OCI-LY7 (cell line): ENCODE data around the gene VAMP5. TPM values are rescaled to one million over a fixed set of nuclear protein-coding genes. Genes with fewer than 3 reads are reported as not detected.

Experiments used
- BruUV-seq: library from RNA; stranded (reverse); fragments of 400-500 nt; replicated peaks from 2 replicates; lab custom pipeline; 2021; lab: Mats Ljungman, UMichigan
- CTCF ChIA-PET: fragments of 300-600 bp; sonication (Branson Sonifier 250); formaldehyde crosslinking; loops from one replicate; lab custom pipeline; 2022; ENCODE audit warnings: antibody characterized with exemption; ENCODE audit not compliant: unreplicated experiment; lab: Charles Lee
- POLR2A ChIA-PET: fragments of 300-600 bp; sonication (Branson Sonifier 250); formaldehyde crosslinking; loops from one replicate; lab custom pipeline; 2022; ENCODE audit warnings: antibody characterized with exemption; lab: Charles Lee
- DNase-seq: peaks from one replicate; pipeline ENCODE4 v3.0.0-alpha.2; 2015; ENCODE audit warnings: low spot score
- H2AFZ ChIP-seq: fragments of 200-600 bp; sonication (generic), shearing (Covaris generic); 2 replicates; pipeline ENCODE4 v1.6.1; 2014; ENCODE audit warnings: mild to moderate bottlenecking, antibody characterized with exemption, low read length, moderate library complexity
- H3K27ac ChIP-seq: fragments of 200-600 bp; sonication (generic); 2 replicates; pipeline ENCODE4 v1.5.1; 2014; ENCODE audit warnings: mixed run types, low read depth, mild to moderate bottlenecking, moderate library complexity, low read length, inconsistent platforms; ENCODE audit not compliant: poor library complexity, severe bottlenecking
- H3K36me3 ChIP-seq: fragments of 200-600 bp; sonication (generic); 2 replicates; pipeline ENCODE4 v1.6.1; 2014; ENCODE audit warnings: mild to moderate bottlenecking, antibody characterized with exemption, low read length, moderate library complexity, mixed read lengths; ENCODE audit not compliant: insufficient read depth
- H3K4me1 ChIP-seq: fragments of 200-600 bp; sonication (generic); 2 replicates; pipeline ENCODE4 v1.5.1; 2014; ENCODE audit warnings: mild to moderate bottlenecking, low read length; ENCODE audit not compliant: insufficient read depth, poor library complexity, severe bottlenecking
- H3K4me2 ChIP-seq: fragments of 200-600 bp; sonication (generic); 2 replicates; pipeline ENCODE4 v1.6.1; 2014; ENCODE audit warnings: mild to moderate bottlenecking, low read length
- H3K4me3 ChIP-seq: fragments of 200-600 bp; sonication (generic); 2 replicates; pipeline ENCODE4 v1.5.1; 2014; ENCODE audit warnings: mild to moderate bottlenecking, low read depth, low read length; ENCODE audit not compliant: poor library complexity, severe bottlenecking
- H3K79me2 ChIP-seq: fragments of 200-600 bp; sonication (generic); 2 replicates; pipeline ENCODE4 v1.6.1; 2016; ENCODE audit warnings: low read depth, mild to moderate bottlenecking, low read length, moderate library complexity, mixed read lengths; ENCODE audit not compliant: insufficient read depth
- H3K9me2 ChIP-seq: fragments of 200-600 bp; sonication (generic); 2 replicates; pipeline ENCODE4 v1.6.1; 2016; ENCODE audit warnings: mild to moderate bottlenecking, low read length, mixed read lengths; ENCODE audit not compliant: insufficient read depth
- H3K9me3 ChIP-seq: fragments of 200-600 bp; sonication (generic); 2 replicates; pipeline ENCODE4 v1.6.1; 2014; ENCODE audit warnings: mild to moderate bottlenecking, mixed run types, low read length, mixed read lengths
- H4K20me1 ChIP-seq: fragments of 200-600 bp; sonication (generic); 2 replicates; pipeline ENCODE4 v1.6.1; 2014; ENCODE audit warnings: mild to moderate bottlenecking, antibody characterized with exemption, low read length, moderate library complexity, mixed read lengths; ENCODE audit not compliant: insufficient read depth
- CTCF ChIP-seq: fragments of 200-600 bp; sonication (generic); conservative IDR thresholded peaks from 2 replicates; pipeline ENCODE4 v1.5.1; 2014; ENCODE audit warnings: mild to moderate bottlenecking, antibody characterized with exemption, low read length, moderate library complexity, mixed read lengths
- EZH2phosphoT487 ChIP-seq: fragments of 200-600 bp; sonication (generic); IDR thresholded peaks from 2 replicates; pipeline ENCODE4 v1.6.1; 2018; ENCODE audit warnings: low read depth, borderline replicate concordance, mild to moderate bottlenecking, mixed run types, antibody characterized with exemption, low read length, moderate library complexity, mixed read lengths
- intact Hi-C: fragments of 100-400 bp; cut with micrococcal nuclease; formaldehyde crosslinking; loops from one replicate; pipeline ENCODE4 v1.10.0; 2022; ENCODE audit not compliant: unreplicated experiment
- total RNA-seq, 2 experiments: library from RNA; depleted of rRNA in 1 of 2; stranded (reverse); fragments of >200 nt in 1 of 2; shearing (Covaris generic) in 1 of 2; gene quantifications; 2 replicates each; pipeline ENCODE4 v1.2.3, GENCODE V29; 2014 to 2022

VAMP5 gene
- total RNA-seq, 2 experiments from 2014 or later, result 3.0 to 3.9 TPM

DNA sequence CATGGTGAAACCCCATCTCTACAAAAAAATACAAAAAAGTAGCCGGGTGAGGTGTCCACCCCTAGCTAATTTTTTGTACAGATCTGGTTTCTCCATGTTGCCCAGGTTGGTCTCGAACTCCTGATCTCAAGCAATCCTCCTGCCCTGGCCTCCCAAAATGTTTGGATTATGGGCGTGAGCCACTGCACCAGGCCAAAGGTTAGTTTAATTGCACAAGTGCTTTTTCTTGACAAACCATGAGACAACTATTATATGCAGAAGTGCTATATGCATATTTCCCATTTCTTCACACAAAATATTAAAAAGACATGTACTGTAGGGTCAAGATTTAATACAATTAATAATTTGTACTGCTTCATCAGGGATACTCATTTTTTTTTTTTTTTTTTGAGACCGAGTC, 18.0 kb upstream of the VAMP5 start:
- DNase-seq, result no peak
- Histone ChIP-seq H3K9me2 (no peaks in the 10 kb centered on the region), H3K27ac (no peak overlapping the region), H3K4me1 (peaks cover 23% of the 10 kb centered on the region), H3K36me3 (no peaks in the 10 kb centered on the region), H4K20me1 (no peaks in the 10 kb centered on the region), H3K9me3 (no peaks in the 10 kb centered on the region), H3K4me3 (no peak overlapping the region), H3K4me2 (no peak overlapping the region), H2AFZ (no peak overlapping the region), H3K79me2 (no peaks in the 10 kb centered on the region)
- no TSS peak for BruUV-seq
- intact Hi-C loops, result no loop called here
- POLR2A ChIA-PET, result interaction anchor here (0.7 to 0.9 kb wide), 4 partner anchors 9 to 627 kb away, joined by 3 to 5 read pairs (median 3); no protein-coding TSS in a partner anchor
- TF ChIP-seq CTCF, result no peak
- no peak for TF ChIP-seq EZH2phosphoT487
- CTCF ChIA-PET, result no interaction called here

GRCh38 chr2:85575739-85576138, 8.5 kb upstream of the VAMP5 start:
- ChIA-PET CTCF (no interaction called here), POLR2A (interaction anchor here (1.0 kb wide), 2 partner anchors 9 to 35 kb away, joined by 3 to 6 read pairs; no protein-coding TSS in a partner anchor)
- no peak overlapping the region for H3K27ac ChIP-seq
- intact Hi-C loops, result no loop called here
- DNase-seq, result no peak
- H4K20me1 ChIP-seq, result no peaks in the 10 kb centered on the region
- peaks cover 16% of the 10 kb centered on the region for H3K36me3 ChIP-seq
- no TSS peak for BruUV-seq
- peaks cover 29% of the 10 kb centered on the region; the same call in 1 of the 2 replicates for H3K79me2 ChIP-seq
- H3K9me3 ChIP-seq, result no peaks in the 10 kb centered on the region
- no peak overlapping the region for H3K4me3 ChIP-seq
- H3K4me1 ChIP-seq, result peaks cover 27% of the 10 kb centered on the region
- TF ChIP-seq CTCF (no peak), EZH2phosphoT487 (no peak)
- H3K9me2 ChIP-seq, result no peaks in the 10 kb centered on the region
- H3K4me2 ChIP-seq, result no peak overlapping the region
- no peak overlapping the region for H2AFZ ChIP-seq

DNA sequence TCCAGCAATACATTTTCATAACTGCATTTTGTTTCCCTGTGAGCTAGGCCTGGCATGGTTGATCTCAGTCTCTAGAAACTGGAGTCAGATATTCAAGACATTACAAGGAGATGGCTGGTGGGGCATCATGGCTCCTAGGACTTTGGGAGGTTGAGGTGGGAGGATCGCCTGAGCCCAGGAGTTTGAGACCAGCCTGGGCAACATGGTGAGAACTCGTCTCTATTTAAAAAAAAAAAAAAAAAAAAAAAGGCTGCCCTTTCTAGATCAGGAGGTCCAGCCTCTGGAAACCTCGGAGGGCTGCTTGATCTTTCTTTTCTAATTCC, 7.2 kb upstream of the VAMP5 start:
- BruUV-seq, result no TSS peak
- H3K79me2 ChIP-seq, result peaks cover 29% of the 10 kb centered on the region; the same call in 1 of the 2 replicates
- TF ChIP-seq EZH2phosphoT487, result no peak
- no peak for TF ChIP-seq CTCF
- no peaks in the 10 kb centered on the region for H4K20me1 ChIP-seq
- POLR2A ChIA-PET, result interaction anchor here (0.7 to 4.9 kb wide), 12 partner anchors 8 to 220 kb away, joined by 3 to 34 read pairs (median 6); partner anchors contain the start of genes MAT2A and RNF181
- CTCF ChIA-PET, result no interaction called here
- peak overlapping the region; percentile 95 for H3K4me2 ChIP-seq
- H3K4me3 ChIP-seq, result peak overlapping the region; percentile 83
- H3K27ac ChIP-seq, result peak overlapping the region; percentile 79
- no peaks in the 10 kb centered on the region for H3K9me3 ChIP-seq
- peak overlapping the region; percentile 72; the same call in 1 of the 2 replicates for H2AFZ ChIP-seq
- intact Hi-C loops, result no loop called here
- H3K4me1 ChIP-seq, result peaks cover 27% of the 10 kb centered on the region
- H3K36me3 ChIP-seq, result peaks cover 25% of the 10 kb centered on the region
- no peak for DNase-seq
- H3K9me2 ChIP-seq, result no peaks in the 10 kb centered on the region
